ENCODE data around the gene CSRP3. TPM values are rescaled to one million over a fixed set of nuclear protein-coding genes. Genes with fewer than 3 reads are reported as not detected.

CSRP3 gene
- total and polyA plus RNA-seq, 2 experiments from 2014 or later: not detected

GRCh38 chr11:19187114-19187832 lies 14.5 kb downstream of the CSRP3 start:
- H3K27ac Mint-ChIP-seq: no peak overlapping the region; the same call in 1 of the 2 replicates
- H3K27me3 ChIP-seq (ENCODE audit: insufficient read depth): no peaks in the 10 kb centered on the region
- H3K4me3 Mint-ChIP-seq: no peak overlapping the region

More at GRCh38 chr11:19187114-19187832, 14.5 kb downstream of the CSRP3 start:
- Histone ChIP-seq H3K4me3 (no peak overlapping the region), H2AFZ (no peak overlapping the region), H3K4me1 (ENCODE audit: insufficient read depth) (no peaks in the 10 kb centered on the region), H3K27ac (ENCODE audit: low read depth) (no peak overlapping the region), H3K79me2 (replicated peaks; ENCODE audit: insufficient read depth) (no peaks in the 10 kb centered on the region), H3K36me3 (ENCODE audit: insufficient read depth) (no peaks in the 10 kb centered on the region), H3F3A (replicated peaks; ENCODE audit: low read depth) (no peaks in the 10 kb centered on the region), H3K4me2 (no peak overlapping the region), H3K9me2 (ENCODE audit: insufficient read depth) (peaks cover 5% of the 10 kb centered on the region), H4K20me1 (replicated peaks; ENCODE audit: insufficient read depth) (no peaks in the 10 kb centered on the region)
- no peak for DNase-seq (ENCODE audit: low spot score)
- TF ChIP-seq NANOG (IDR thresholded peaks at IDR 0.05; ENCODE audit: borderline replicate concordance) (no peak), ZNF331 (CRISPR knock-in tag; IDR thresholded peaks at IDR 0.05; ENCODE audit: low read depth) (no peak), STAT1 (IDR thresholded peaks at IDR 0.05; ENCODE audit: unreplicated experiment) (no peak), POLR2AphosphoS5 (IDR thresholded peaks at IDR 0.05; ENCODE audit: low read depth) (no peak), REST (IDR thresholded peaks at IDR 0.05; ENCODE audit: unreplicated experiment) (no peak), ZNF462 (CRISPR knock-in tag; IDR thresholded peaks at IDR 0.05) (no peak), EZH2phosphoT487 (IDR thresholded peaks at IDR 0.05; ENCODE audit: unreplicated experiment) (no peak), ETS1 (IDR thresholded peaks at IDR 0.05) (no peak), CREB1 (CRISPR knock-in tag; IDR thresholded peaks at IDR 0.05; ENCODE audit: low read depth) (no peak), JUNB (IDR thresholded peaks at IDR 0.05; ENCODE audit: unreplicated experiment) (no peak), CTCF (conservative IDR thresholded peaks at IDR 0.05; ENCODE audit: low read depth in 2 of 2) (no peak), EZH2 (IDR thresholded peaks at IDR 0.05; ENCODE audit: low read depth, unreplicated experiment) (no peak)
- ATAC-seq: no peak
- no peaks in the 10 kb centered on the region for H3K36me3 Mint-ChIP-seq (ENCODE audit: low read depth)
- peaks cover 3% of the 10 kb centered on the region; the same call in 2 of the 3 replicates for H3K4me1 Mint-ChIP-seq
- no peaks in the 10 kb centered on the region for H3K27me3 Mint-ChIP-seq (ENCODE audit: insufficient read depth, low read depth, poor library complexity)
- H3K9me3 Mint-ChIP-seq: no peaks in the 10 kb centered on the region
